HUDEP-2 (cell line): ENCODE measurements around the gene BASP1.
"Not testable (repeated sequence)": the region's sequence is repeated elsewhere in the genome, so short reads cannot be mapped to it uniquely, and the experiment has no call there.

ENCODE experiments used
- DNase-seq, 76 experiments: peaks; one replicate each; lab custom pipeline; 2025; ENCODE audit not compliant: unreplicated experiment in 76 of 76; lab: John Stamatoyannopoulos, UW

The BASP1 gene

DNA sequence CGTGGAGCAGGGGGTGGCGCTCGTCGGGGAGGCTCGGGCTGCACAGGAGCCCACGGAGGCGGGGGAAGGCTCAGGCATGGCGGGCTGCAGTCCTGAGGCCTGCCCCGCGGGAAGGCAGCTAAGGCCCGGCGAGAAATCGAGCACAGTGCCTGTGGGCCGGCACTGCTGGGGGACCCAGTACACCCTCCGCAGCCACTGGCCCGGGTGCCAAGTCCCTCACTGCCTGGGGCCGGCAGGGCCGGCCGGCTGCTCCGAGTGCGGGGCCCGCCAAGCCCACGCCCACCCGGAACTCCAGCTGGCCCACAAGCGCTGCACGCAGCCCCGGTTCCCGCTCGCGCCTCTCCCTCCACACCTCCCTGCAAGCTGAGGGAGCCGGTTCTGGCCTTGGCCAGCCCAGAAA, 94.4 kb downstream of the BASP1 start:
- DNase-seq: not testable (repeated sequence)

DNA sequence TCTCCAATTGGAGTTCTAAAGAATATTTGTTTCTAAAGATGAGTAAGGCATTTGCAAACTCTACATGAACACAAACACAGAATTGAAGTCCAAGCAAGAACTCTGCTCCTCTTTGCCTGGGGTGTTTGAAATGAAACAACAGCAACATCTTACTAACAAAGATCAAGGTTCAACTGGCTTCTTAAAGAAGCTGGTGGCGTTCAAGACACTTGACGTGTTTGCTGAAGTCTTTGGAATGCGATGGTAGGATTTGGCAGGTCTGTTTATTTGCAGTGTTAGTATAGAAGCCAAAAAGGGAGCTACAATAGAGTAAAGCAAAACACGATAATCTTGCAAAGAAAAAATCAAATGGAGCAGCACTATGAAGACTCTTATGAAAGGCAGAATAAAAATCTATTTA, 94.9 kb downstream of the BASP1 start:
- DNase-seq: no peak

DNA sequence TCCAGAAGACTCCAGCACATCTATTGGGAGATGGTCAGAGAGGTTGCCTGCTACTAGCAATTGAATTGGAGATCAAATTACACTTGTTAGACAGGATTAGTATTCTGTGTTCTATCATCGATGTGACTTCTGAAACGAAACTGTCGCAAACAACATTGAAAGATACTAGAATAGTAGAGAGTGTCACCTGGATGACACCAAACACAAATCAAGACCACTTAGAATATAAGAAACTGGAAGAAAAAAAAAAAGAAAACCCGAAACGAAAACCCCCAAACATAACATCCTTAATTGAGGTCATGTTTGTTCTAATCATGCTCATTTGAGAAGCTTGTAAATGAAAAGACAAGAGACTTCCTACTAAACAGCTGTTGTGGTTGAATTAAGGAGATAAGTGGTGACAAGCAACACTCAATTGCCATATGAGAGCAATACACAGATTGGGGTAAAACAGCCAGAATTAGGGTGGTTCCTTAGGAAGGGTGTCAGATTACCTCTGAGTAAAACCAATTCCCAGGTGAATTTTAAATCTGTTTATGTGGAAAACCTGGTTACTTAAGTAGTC, 97.6 kb downstream of the BASP1 start:
- DNase-seq: no peak

DNA sequence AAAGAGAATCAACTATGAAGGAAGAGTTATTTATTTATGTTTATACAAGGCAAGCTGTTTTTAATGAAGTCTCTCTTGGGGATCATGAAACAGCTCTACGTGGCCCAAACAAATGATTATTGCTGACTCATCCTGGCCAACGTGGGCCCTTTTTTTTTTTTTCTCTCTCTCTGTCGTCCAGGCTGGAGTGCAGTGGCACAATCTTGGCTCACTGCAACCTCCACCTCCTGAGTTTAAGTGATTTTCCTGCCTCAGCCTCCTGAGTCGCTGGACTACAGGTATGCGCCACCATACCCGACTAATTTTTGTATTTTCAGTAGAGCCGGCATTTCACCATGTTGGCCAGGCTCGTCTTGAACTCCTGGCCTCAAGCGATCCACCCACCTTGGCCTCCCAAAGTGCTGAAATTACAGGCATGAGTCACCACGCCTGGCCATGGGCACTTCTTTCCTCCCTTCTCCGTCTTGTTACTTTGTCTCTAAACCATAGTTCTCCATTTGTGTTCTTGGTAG, 98.3 kb downstream of the BASP1 start:
- DNase-seq: no peak

DNA sequence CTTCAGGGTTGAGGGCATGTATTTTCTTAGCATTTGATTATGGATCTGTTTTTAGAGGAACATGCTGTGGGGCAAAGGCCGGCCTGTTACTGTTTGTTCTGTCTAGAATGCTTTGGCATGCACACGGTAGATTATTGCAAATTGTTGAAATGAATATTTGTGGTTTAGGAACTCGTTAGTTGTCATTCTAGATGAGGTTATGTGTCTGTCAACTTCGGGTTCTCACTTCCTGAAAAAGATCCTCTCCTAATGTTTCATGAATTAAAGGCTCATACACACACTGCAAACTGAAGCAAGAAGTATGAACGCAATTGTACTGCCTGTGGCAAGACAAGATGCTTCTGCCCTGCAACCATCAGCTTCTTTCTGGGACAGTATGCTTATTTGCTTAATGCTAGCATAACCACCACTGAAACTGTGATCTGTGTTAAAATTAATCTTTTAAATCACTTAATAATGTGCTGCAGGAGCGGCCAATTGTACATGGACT, 99.6 kb downstream of the BASP1 start:
- no peak for DNase-seq

DNA sequence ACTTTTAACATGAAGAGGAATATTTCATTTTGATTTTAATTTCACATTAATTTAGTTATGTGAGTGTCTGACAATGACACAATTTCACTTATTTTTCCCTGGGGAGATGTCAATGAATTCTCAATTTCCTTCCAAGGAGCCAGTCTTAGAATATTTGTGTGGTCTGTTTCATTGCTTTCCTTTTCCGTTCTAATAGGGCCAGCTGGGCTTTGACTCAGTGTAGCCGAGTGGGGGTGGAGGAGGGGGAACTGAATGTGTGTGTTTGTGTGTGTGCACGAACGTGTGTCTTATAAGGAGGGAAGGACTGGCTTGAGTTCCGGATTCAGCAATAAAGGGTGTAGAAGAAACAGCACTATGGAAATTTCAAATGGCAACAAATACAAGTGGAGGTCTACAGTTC, 100.0 kb downstream of the BASP1 start:
- DNase-seq: no peak

DNA sequence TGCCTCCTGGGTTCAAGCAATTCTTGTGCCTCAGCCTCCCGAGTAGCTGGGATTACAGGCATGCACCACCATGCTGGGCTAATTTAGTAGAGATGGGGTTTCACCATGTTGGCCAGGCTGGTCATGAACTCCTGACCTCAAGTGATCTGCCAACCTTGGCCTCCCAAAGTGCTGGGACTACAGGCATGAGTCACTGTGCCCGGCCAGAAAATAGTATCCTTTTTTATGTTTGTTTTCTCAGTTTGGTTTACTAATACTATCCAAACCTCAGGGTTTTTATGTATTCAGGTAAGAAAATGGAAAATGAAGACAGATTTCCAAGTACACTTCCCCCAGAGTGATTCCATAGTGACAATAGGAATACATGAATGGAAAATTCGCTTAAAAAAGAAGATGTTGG, 101.7 kb downstream of the BASP1 start:
- DNase-seq: not testable (repeated sequence)

DNA sequence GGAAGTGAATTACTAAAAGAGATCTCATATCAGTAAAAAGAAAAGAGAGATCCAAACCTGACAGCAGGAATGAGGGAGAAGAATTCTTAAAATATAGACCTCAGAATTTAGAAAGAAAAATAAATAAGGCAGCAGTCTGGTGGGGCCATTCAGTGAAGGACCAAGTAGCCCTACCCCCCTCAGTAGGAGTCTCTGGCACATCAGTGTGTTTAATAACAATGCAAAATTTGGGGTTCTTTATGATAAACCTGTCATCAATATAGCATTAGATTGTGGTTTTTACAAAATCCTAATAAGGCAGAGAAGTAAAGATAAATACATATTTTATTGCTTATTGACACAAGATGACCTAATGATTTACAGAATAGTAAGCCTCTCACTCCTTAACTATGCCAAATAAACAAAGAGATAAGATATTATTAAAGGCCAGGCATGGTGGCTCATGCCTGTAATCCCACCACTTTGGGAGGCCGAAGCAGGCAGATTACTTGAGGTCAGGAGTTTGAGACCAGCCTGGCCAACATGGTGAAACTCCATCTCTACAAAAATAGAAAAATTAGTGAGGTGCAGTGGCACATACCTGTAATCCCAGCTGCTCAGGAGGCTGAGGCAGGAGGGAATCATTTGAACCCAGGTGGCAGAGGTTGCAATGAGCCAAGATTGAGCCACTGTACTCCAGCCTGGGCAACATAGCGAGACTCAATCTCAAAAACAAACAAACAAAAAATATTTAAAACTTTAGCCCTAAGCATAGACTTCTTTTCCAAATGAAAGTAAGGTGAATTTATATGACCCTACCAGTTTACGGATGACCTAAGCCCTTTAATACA, 108.6 kb downstream of the BASP1 start:
- DNase-seq: no peak
